Stimulated activated CD8-positive, alpha-beta memory T cell treated with anti-CD3 and anti-CD28 coated beads, Interleukin-15, amount 100 ng/mL, for 1 hour (primary cell): Measurements from ENCODE around the gene VWA2.

Experiments
- DNase-seq: peaks from one replicate; pipeline ENCODE4 v3.0.0-alpha.2; 2020; ENCODE audit warnings: low read depth

Gene VWA2

DNA sequence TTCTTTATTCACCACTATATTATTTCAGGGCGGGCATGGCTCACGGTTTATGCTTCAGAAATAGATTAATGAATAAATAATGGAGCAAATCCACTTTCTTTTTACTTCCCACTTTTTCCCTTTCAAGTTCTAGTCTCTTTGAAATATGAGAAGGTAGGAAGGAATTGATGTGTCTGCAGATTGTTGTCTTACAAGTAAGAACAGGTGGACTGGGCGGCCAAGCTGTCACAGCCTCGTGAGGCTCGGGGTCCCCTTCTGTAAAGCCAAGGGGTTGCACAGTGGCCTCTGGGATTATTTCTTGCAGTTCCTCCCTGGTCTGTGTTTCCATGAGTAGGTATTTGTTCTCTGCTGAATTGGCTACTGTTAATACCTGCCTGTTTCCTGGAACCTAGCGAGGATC lies 11.2 kb downstream of the VWA2 start:
- no peak for DNase-seq

DNA sequence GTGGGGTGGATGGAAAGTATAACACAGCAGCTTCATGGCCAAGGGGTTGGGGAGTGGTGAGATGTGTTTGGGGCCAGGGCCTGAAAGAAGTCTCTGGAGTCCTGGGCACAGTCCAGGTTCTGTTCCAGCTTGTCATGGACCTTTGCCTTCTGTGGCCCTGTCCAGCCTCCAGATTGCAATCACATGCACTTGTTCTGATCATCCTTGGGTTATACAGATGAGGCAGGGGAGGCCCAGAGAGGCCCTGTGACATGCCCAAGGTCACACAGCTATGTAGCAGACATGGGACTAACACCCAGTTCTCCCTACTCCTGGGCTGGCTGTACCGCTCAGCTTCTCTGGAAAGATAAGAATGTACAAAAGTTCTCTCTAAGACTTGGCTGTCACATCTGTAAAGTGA lies 11.7 kb downstream of the VWA2 start:
- no peak for DNase-seq

DNA sequence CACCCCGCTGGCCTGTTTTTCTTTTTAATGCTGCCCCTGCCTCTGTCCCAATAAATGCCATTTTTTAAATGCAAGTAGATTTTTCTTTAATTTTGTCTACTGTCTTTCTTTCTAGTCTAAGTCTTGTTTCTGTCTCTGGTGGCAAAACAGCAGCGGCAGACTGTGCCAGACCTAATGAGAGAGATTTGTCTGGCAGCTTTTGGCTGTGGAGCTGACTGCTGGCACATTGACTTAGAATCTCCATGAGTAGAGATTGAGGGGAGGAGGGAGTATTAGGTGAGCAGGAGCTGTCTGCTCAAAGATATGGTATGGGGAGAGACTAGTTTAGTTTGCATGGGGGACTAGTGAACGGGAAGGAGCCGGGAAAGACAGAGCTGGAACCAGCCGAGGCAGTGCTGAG lies 13.0 kb downstream of the VWA2 start:
- no peak for DNase-seq

DNA sequence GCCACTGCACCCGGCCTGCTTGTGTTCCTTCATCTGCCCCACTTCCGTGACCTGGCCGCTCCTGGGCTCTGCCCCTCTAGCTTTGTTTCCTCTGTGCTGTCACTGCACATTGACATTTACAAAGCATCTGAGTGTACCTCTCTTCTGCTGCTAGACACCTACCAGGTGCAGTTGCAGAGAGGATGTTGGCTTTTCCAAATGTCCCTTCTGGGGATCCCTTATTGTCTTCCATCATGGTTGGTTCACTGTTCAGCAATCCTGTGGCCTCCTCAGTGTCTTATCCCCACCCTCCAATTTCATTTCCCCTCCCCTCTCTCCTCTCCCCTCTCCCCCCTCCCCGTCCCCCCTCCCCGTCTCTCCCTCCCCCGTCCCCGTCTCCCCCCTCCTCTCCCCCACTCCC lies 13.8 kb downstream of the VWA2 start:
- DNase-seq, result no peak

DNA sequence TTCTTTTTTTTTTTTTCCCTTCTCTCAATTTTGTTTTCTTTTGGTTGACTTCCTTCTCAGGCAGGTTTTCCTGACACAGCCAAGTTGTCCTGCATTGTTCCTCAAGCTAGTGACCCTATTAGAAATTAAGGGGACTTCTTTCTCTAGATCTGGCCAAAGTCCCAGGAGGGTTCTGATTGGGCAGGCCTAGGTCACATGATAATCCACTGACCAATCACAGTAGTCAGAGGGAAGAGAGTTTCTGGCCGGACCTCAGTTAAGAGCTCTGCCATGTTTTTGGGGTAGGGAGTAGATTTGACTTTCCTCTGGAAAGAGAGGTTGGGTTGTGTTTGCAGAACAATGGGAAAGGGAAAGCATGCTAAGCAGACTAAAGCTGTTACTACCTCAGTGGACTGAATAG lies 16.2 kb downstream of the VWA2 start:
- DNase-seq, result no peak

DNA sequence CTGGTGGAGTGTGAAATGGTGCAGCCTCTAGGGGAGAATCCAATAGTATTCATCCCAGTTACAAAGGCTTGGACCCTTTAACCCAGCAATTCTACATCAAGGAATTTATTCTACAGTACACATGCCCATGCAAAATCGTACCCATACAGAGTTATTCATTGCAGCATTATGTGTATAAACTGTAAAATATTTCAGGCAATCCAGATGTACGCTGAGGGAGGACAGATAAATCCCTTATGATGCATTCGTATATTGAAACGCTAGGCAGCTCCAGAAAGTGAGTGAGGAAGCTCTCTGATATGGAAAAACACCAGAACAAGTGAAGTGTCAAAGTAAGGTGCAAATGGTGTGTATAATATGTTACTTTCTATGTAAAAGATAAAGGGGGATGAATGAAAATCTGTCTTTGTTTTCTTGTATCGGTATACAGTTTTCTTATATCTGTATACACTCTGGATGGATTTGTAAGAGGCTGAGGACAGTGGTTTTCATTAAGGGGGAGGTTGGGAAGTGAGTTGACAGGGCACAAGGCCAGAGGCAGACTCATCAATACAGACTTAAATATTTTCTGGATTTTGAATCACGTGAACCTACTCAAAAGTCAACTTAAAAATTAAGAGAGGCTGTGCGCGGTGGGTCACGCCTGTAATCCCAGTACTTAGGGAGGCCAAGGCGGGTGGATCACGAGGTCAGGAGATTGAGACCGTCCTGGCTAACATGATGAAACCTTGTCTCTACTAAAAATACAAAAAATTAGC lies 17.1 kb downstream of the VWA2 start:
- DNase-seq, result no peak

DNA sequence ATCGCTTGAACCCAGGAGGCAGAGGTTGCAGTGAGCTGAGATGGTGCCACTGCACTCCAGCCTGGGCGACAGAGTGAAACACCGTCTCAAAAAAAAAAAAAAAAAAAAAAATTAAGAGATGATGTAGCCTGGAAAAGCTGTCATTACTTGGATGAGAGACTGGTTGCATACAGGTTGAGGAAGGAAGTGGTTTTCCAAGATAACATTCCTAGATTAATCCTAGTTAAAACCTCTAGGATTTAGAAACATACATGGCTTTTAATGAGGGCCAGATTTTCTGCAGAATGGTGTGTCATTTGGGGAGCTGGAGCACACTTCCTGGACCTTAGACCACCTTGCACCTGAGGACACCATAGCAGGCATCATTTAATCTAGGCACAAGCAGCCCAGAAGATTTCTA lies 17.8 kb downstream of the VWA2 start:
- no peak for DNase-seq

DNA sequence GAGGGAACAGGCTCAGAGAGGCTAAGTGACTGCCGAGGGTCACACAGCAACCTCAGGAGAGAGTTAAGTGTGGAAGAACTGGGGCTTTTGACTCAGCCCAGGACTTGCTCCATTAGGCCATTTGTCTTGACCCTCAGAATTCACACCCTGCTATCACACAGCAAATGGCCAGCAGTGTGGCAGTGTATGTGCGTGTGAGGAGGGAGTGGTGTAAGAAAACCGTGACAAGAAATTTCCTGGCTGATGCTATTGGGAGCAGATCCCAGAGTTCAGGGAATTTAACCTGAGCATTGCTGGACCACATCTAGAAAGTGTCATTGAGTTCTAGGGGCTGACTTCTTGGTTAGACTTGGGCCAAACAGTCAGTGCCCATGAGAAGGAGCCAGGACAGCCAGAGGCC lies 18.4 kb downstream of the VWA2 start:
- no peak for DNase-seq

DNA sequence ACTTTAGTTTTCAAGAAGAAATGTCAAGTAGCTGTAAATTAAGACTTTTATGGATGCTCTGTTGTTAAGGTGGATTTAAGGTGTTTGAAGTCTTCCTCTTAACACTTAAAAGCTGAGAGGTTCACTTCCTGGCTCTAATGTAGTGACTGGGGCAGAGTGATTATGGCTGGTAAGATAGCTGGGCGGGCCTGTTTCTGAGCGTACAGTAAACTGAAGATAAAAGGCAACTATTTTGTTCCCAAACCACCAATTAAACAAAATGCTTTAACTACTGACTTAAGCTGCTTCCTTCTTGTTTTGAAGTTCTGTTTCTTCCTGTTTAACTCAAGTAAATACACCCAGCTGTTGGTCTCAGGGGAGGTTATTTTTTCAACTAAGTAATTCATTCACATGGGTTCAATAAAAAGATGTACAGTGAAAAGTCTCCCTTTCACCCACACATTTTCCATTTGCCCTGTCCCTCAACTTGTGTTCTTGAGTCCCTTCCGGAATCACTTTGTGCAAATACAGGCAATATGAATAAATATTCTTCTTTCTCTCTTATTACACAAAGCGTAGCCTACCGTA lies 19.3 kb downstream of the VWA2 start:
- DNase-seq, result no peak

DNA sequence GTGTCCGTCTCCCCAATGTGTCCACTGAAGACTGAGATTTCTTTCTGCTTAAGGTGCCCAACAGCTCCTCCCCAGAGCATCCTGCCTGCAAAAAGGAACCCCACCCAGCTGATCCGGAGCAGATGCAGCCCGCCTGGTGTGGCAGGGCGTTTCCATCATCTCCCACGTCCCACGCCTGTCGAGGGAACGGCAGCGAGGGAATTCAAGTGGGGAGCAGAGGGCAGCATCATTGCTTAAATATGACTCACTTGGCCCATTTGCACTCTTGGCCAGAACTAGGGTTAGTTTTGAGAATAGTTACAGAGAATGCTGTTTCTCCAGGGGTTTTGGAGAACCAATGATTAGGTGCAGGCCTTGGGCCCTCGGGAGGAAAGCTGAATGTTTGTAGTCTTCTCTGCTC lies 20.8 kb downstream of the VWA2 start:
- DNase-seq, result no peak

DNA sequence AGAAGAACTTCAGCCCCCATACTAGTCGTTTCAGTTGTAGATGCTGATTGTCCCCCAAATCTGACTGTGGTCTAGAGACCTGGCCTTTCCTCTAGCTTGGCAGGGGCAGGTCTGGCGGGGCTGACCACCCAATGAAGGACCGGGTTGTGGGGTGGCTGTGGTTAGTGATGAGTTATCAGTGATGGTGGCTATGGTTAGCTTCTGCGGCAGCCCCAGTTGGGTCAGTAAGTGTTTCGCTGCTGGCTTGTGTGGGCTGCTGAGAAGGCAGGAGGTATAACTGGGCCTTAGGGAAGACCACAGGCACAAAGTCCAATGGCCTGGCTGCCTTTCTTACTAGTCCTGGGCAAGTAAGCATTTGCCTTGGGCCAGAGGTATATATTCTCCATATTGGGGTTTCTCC lies 21.3 kb downstream of the VWA2 start:
- DNase-seq, result no peak

DNA sequence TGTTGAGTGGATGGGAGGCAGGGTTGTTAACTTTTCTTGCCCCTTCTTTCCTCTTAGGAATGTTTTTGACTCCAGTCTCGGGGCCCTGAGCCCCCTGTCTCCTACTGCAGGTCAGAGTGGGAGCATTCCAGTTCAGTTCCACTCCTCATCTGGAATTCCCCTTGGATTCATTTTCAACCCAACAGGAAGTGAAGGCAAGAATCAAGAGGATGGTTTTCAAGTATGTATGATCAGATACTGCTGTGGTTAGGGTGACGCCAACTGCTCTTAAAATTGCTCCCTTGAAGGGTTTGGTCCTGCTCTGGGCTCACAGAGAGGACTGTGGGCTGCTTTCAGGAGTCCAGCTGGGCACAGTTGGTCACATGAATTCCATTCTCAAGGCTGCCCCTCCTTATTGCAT lies 22.0 kb downstream of the VWA2 start:
- DNase-seq, result no peak

DNA sequence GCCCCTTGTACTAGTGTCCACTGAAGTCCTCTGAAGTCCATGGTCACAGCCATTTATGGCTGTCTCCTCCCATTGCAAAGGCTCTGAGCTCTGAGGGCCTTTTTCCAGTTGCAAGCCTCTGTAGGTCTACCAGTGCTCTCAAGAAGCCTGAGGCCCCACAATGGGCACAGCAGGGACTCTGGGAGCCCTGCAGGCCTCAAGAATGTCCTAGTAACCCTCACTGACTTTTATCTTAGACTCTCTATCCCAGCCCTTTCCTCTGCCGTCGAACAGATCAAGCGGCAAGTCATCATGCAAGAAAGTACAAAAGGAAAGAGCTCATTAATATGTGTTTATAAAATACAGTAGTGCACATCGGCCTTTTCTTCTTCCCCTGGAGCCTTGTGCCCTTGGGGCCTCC lies 23.4 kb downstream of the VWA2 start:
- DNase-seq, result no peak

DNA sequence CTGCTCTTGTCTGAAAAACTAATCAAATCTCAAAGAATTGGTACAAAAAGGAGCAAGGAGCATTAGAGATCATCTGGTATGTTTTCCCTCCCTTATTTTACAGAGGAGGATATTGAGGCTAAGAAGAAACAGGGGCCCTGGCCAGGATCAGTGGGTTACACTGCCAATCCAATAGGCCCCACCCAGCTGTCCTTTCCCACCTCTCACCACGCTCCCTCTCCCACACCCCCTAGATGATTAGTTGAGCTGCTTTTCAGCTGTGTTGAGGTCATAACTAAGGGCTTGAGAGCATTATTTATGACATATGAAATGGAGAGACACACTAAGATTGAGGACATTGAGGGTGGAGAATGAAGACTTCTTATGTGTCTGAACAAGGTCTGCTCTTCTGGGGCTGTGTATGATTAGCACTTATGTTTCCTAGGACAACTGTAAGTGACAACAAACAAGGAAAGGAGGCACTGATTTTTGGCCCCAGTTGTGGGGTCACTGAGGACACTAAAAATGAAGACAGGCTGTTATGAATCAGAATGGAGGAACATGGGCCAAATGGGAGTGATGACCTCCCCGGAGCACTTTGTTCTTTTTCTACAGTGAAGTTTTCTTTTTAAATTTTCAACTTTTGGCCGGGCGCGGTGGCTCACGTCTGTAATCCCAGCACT lies 26.5 kb downstream of the VWA2 start:
- DNase-seq, result no peak

DNA sequence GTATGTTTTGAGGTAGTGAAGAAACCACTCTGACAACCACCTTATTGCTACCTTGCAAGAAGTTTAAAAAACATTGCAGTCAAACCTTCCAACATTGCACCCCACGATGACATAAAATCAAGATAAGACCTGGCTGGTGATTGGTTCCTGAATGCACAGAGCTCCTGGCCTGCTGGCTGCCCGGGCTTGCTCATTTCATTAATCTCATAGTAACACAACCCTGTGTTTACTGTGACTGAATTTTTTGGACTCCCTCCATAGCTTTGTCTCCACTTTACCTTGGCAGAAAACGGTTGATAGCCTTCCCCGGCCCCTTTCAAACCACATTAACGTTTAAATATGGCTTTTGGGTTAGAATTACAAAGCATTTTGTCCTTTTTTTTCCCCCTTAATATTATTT lies 27.5 kb downstream of the VWA2 start:
- no peak for DNase-seq

DNA sequence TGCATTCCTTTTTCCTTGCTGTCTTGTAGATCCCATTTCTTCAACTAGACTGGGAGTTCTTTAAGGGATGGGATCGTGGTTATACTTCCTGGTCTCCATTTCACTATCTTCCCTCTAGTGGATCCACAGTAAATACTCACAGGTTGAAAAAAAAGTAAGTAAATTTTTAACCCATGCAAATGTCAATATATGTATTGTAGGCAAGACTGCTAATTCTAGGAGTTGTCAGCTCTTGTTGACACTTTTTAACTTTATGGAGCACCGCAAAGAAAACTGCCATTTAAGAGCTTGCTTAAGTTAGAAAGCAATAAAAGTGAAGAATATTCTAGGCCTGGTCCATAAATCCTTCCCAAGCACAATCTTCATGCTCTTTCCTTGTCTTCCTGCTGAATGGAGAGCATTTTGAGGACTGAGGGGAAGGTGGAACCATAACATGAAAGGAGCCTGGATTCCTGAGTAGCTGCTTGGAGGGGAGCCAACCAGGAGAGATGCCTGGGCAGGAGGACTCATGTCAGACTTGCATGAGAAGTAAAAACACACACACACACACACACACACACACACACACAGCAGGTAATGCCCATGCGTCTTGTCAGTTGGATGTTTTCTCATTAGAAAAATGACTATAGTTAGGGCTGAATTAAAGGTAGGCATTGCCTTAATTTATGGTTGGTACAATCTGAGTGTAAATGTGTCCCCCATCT lies 32.2 kb downstream of the VWA2 start:
- no peak for DNase-seq

DNA sequence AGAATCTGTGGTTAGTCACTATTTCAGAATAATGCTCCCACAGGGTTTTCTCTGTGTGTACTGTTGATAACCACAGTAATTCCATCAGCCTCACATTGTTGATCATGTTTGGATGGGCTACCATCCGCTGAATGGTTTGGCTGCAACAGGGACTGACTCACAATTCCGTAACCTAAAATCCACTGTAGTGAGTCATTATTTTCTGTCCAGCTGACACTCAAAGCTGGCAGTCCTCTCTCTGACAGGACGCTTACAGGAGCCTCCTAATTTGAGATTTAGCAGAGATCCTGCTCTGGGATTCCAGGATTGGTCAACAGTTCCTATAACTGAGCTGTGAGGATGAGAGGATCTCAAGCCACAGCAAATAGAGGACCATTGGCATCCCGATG lies 32.7 kb downstream of the VWA2 start:
- DNase-seq, result no peak

DNA sequence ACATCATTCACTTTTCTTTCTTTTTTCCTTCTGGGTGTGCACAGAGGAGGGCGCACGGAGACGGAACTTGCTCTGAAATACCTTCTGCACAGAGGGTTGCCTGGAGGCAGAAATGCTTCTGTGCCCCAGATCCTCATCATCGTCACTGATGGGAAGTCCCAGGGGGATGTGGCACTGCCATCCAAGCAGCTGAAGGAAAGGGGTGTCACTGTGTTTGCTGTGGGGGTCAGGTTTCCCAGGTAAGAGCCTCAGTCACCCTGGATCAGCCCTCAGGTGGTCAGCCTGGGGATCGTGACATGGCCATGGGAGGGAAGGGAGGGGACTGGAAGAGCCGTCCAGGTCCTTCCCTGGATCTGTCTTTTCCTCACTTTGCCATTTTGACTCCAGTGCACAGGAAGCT lies 33.6 kb downstream of the VWA2 start:
- DNase-seq, result no peak

DNA sequence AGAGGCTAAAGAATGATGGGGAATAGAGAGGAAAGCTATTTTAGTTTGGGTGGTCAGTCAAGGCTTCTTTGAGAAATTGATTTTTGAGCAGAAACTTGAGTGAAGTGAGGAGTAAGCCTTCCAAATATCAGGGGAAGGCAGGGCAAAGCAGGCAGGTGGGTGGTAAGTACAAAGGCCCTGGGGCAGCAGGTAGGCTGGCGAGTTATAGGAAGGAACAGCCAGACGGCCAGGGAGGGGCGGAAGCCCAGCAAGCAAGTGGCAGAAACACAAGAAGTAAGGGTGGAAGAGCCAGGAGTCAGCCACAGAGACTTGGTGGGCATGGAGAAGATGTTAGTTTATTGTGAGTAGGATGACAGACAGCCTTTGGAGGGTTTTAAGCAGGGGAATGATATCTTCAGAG lies 34.9 kb downstream of the VWA2 start:
- no peak for DNase-seq

DNA sequence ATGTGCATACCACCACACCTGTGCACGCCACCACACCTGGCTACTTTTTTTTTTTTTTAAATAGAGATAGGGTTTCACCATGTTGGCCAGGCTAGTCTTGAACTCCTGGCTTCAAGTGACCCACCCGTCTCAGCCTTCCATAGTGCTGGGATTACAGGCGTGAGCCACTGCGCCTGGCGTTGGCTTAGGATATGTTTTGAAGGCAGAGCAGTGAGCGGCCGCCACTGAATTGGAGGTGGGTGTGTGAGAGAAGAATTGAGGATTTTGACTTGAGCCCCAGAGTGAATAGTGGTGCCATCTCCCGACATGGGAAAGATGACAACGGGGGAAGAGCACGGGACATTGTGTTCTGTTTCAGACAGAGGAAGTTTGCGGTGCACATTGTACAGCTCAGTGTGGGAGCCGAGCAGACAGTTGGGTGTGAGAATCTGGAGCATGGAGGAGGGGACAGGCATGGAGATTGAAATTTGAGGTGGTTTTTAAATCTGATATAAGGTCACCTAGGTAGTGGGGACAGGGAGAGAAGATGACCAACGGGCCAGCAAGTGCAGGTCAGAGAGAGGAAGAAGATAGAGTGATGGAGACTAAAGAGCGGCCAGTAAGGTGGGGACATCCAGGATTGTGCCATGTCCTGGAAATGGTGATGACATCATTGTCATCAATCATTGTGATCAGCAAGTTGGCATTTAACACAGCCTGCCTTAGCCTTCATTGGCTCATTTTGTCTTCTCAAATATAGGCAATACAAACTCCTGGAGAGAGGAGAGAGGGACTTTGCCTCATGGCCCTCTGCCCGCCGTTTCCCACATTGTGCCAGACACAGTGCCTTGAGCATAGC lies 35.8 kb downstream of the VWA2 start:
- no peak for DNase-seq

DNA sequence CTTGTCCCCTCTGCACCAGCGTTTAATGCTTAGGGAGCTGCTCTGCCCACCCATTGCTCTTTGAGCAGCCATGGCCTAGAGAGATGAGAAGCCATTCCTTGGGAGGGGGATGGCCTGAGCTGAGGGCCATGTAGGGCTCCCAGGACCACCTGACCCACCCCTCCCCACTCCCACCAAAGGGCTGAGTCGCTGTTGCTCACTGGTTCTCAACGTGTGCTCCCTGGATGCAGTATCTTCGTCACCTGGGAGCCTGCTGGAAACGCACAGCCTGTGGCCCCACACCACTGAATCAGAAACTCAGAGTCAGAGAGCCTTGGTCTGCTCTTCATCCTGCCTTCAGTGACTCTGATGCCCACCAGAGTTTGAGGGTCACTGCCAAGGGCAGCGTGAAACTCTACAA lies 37.0 kb downstream of the VWA2 start:
- no peak for DNase-seq

DNA sequence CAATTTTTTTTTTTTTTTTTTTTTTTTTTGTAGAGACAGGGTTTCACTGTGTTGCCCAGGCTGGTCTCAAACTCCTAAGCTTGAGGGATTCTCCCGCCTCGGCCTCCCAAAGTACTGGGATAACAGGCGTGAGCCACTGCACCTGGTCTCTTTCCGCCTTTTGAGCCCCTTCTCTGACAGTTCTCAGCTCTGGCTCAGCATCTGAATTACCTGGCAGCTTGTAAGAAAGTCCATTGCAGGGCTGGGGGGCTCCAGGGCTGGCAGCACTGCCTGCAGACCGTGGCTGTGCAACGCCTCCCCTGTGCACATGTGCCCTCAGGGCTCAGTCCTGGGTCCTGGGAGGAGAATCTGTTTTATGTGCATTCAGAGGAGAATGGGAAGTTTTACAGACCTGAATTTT lies 37.6 kb downstream of the VWA2 start:
- no peak for DNase-seq
